Tibial artery (tissue), 4 donors: ENCODE results near the gene PPIL4.
A peak's percentile ranks its signal among the peaks of the same experiment; 100 is the strongest.

Source experiments
- DNase-seq, 2 donors: peaks; one replicate each; pipeline ENCODE4 v3.0.0-alpha.2; 2019
- H3K27ac ChIP-seq, 2 donors: fragments of 200-600 bp; sonication (generic) in 1 of 2; 1 replicate in 1 of 2; 2 replicates in 1 of 2; pipeline ENCODE4 v1.5.1; 2018 to 2019; ENCODE audit warnings: mild to moderate bottlenecking in 1 of 2
- H3K27me3 ChIP-seq, 2 donors: fragments of 200-600 bp; sonication (generic) in 1 of 2; one replicate each; pipeline versions ENCODE4 v1.5.1 to v1.6.0; 2016 to 2019
- H3K36me3 ChIP-seq, 3 donors: fragments of 200-600 bp; sonication (generic) in 2 of 3; one replicate each; pipeline ENCODE4 v1.5.1; 2016 to 2019; ENCODE audit warnings: mild to moderate bottlenecking in 2 of 3
- H3K4me1 ChIP-seq, 4 donors: fragments of 200-600 bp; sonication (generic) in 2 of 4; 1 replicate in 3 of 4; 2 replicates in 1 of 4; pipeline ENCODE4 v1.5.1; 2016 to 2019
- H3K4me3 ChIP-seq, 2 donors: fragments of 200-600 bp; sonication (generic) in 1 of 2; 1 replicate in 1 of 2; 2 replicates in 1 of 2; pipeline ENCODE4 v1.5.1; 2018 to 2019; ENCODE audit warnings: mild to moderate bottlenecking in 2 of 2
- H3K9me3 ChIP-seq, 3 donors: fragments of 200-600 bp; sonication (generic) in 1 of 3; one replicate each; pipeline ENCODE4 v1.5.1; 2016 to 2019
- CTCF ChIP-seq, 2 experiments: fragments of 200-600 bp in 1 of 2; fragments of 450-650 bp in 1 of 2; IDR thresholded peaks; one replicate each; pipeline ENCODE4 v1.5.1; 2017 to 2019; ENCODE audit warnings: antibody characterized with exemption in 2 of 2, mild to moderate bottlenecking in 1 of 2, moderate library complexity in 1 of 2
- intact Hi-C: fragments of 100-400 bp; cut with DNase I; formaldehyde crosslinking; loops from one replicate; pipeline ENCODE4 v1.15.0; 2023; ENCODE audit warnings: low total_unique reads

Gene PPIL4

GRCh38 chr6:149488815-149489214 is 57.0 kb downstream of the PPIL4 start:
- no peak overlapping the region for H3K27ac ChIP-seq
- no peaks in the 10 kb centered on the region for H3K36me3 ChIP-seq
- TF ChIP-seq CTCF (IDR thresholded peaks at IDR 0.05) = no peak
- no peaks in the 10 kb centered on the region for H3K27me3 ChIP-seq
- no peak overlapping the region for H3K4me3 ChIP-seq
- intact Hi-C loops = no loop called here
- DNase-seq = no peak
- no peaks in the 10 kb centered on the region for H3K4me1 ChIP-seq
- no peaks in the 10 kb centered on the region for H3K9me3 ChIP-seq

- peaks cover 0 to 6% (median 2%) of the 10 kb centered on the region in 4 donors for H3K4me1 ChIP-seq
- no peak overlapping the region for H3K27ac ChIP-seq
- H3K4me3 ChIP-seq = no peak overlapping the region
- intact Hi-C loops = no loop called here
- no peak for TF ChIP-seq CTCF (IDR thresholded peaks at IDR 0.05)
- no peaks in the 10 kb centered on the region for H3K9me3 ChIP-seq
- no peaks in the 10 kb centered on the region for H3K36me3 ChIP-seq
- no peaks in the 10 kb centered on the region for H3K27me3 ChIP-seq
- no peak for DNase-seq
These were observed 58.5 kb downstream of the PPIL4 start for GRCh38 chr6:149487316-149487715.

- peak within 1 kb of the TSS in 1 of 2 donors; percentile 15 for H3K4me3 ChIP-seq
- H3K27me3 ChIP-seq = no peaks in the 10 kb centered on the region
- peaks cover 0 to 17% (median 6%) of the 10 kb centered on the region in 4 donors for H3K4me1 ChIP-seq
- DNase-seq = peak; percentile 51 to 73
- H3K27ac ChIP-seq = no peak within 1 kb of the TSS
- no peak for TF ChIP-seq CTCF (IDR thresholded peaks at IDR 0.05)
- H3K36me3 ChIP-seq = no peaks in the 10 kb centered on the region
- intact Hi-C loops = no loop called here
- no peaks in the 10 kb centered on the region for H3K9me3 ChIP-seq
These were observed 60.8 kb downstream of the PPIL4 start, which contains the start of gene ZC3H12D for GRCh38 chr6:149484733-149485700. Gene ZC3H12D, minus strand, starts transcription at chr6:149485014. Its CDS starts 10,471 bp downstream, at chr6:149474543.

- no peaks in the 10 kb centered on the region for H3K36me3 ChIP-seq
- H3K27ac ChIP-seq = no peak overlapping the region
- DNase-seq = no peak
- H3K9me3 ChIP-seq = no peaks in the 10 kb centered on the region
- peaks cover 0 to 17% (median 6%) of the 10 kb centered on the region in 4 donors for H3K4me1 ChIP-seq
- H3K27me3 ChIP-seq = no peaks in the 10 kb centered on the region
- H3K4me3 ChIP-seq = no peak overlapping the region
- TF ChIP-seq CTCF (IDR thresholded peaks at IDR 0.05) = no peak
- intact Hi-C loops = no loop called here
These were observed 61.8 kb downstream of the PPIL4 start for GRCh38 chr6:149483849-149484655.

GRCh38 chr6:149483334-149483725 is 62.5 kb downstream of the PPIL4 start:
- H3K27me3 ChIP-seq = peaks cover 0 to 5% of the 10 kb centered on the region in 2 donors
- no peaks in the 10 kb centered on the region for H3K36me3 ChIP-seq
- peaks cover 0 to 17% (median 6%) of the 10 kb centered on the region in 4 donors for H3K4me1 ChIP-seq
- H3K27ac ChIP-seq = no peak overlapping the region
- no peaks in the 10 kb centered on the region for H3K9me3 ChIP-seq
- intact Hi-C loops = no loop called here
- H3K4me3 ChIP-seq = no peak overlapping the region
- no peak for DNase-seq
- no peak for TF ChIP-seq CTCF (IDR thresholded peaks at IDR 0.05)
